Left ventricle myocardium inferior (tissue), 1 donor: ENCODE measurements around the gene DOCK4. TPM values are rescaled to one million over a fixed set of nuclear protein-coding genes. Genes with fewer than 3 reads are reported as not detected.

Source experiments
- DNase-seq: peaks from one replicate; pipeline ENCODE4 v3.0.0-alpha.2; 2020
- H3K27ac ChIP-seq: fragments of 200-600 bp; replicated peaks from 2 replicates; pipeline ENCODE4 v1.8.0; 2021
- H3K27me3 ChIP-seq: fragments of 200-600 bp; 2 replicates; pipeline ENCODE4 v1.8.0; 2021; ENCODE audit warnings: low read depth
- H3K36me3 ChIP-seq: fragments of 200-600 bp; 2 replicates; pipeline ENCODE4 v1.8.0; 2021
- H3K4me1 ChIP-seq: fragments of 200-600 bp; 2 replicates; pipeline ENCODE4 v1.8.0; 2021
- H3K4me3 ChIP-seq: fragments of 200-600 bp; 2 replicates; pipeline ENCODE4 v1.8.0; 2021; ENCODE audit warnings: mild to moderate bottlenecking, moderate library complexity
- H3K9me3 ChIP-seq: fragments of 200-600 bp; replicated peaks from 2 replicates; pipeline ENCODE4 v1.8.0; 2021
- CTCF ChIP-seq: fragments of 200-600 bp; IDR thresholded peaks from 2 replicates; pipeline ENCODE4 v1.8.0; 2021; ENCODE audit warnings: antibody characterized with exemption, mild to moderate bottlenecking, borderline replicate concordance
- intact Hi-C: fragments of 100-400 bp; cut with micrococcal nuclease; formaldehyde crosslinking; loops from one replicate; pipeline ENCODE4 v1.11.0; 2022
- total RNA-seq: library from RNA; stranded (reverse); fragmentation: NEBNext Ultra II Directional; extraction: Animal tissue kit (Norgen Biotek cat#: 25700); gene quantifications from one replicate; pipeline ENCODE4 v1.2.1, GENCODE V29; 2021
- donor health status: DM: no; HTN: yes; CAD: no; lungs with severe emphysema.

The DOCK4 gene
- total RNA-seq, 1 donor from 2014 or later: 15.2 TPM

- H3K9me3 ChIP-seq: peaks cover 5% of the 10 kb centered on the region
- no peak for TF ChIP-seq CTCF
- no peaks in the 10 kb centered on the region for H3K36me3 ChIP-seq
- no peak for DNase-seq
- peaks cover 32% of the 10 kb centered on the region for H3K4me1 ChIP-seq
- no peak overlapping the region for H3K4me3 ChIP-seq
- H3K27ac ChIP-seq: peak overlapping the region; percentile 63
- intact Hi-C loops: no loop called here
- H3K27me3 ChIP-seq: no peaks in the 10 kb centered on the region
Observed at GRCh38 chr7:112174192-112174591, 32.0 kb downstream of the DOCK4 start.

GRCh38 chr7:112173568-112173905 lies 32.7 kb downstream of the DOCK4 start:
- no peaks in the 10 kb centered on the region for H3K27me3 ChIP-seq
- H3K4me1 ChIP-seq: peaks cover 28% of the 10 kb centered on the region
- peaks cover 5% of the 10 kb centered on the region for H3K9me3 ChIP-seq
- no peak overlapping the region for H3K4me3 ChIP-seq
- intact Hi-C loops: no loop called here
- TF ChIP-seq CTCF: no peak
- H3K36me3 ChIP-seq: no peaks in the 10 kb centered on the region
- no peak for DNase-seq
- H3K27ac ChIP-seq: peak overlapping the region; percentile 63

- Histone ChIP-seq H3K9me3 (peaks cover 5% of the 10 kb centered on the region), H3K4me3 (no peak overlapping the region), H3K36me3 (no peaks in the 10 kb centered on the region), H3K27ac (peak overlapping the region; percentile 63), H3K4me1 (peaks cover 26% of the 10 kb centered on the region), H3K27me3 (no peaks in the 10 kb centered on the region)
- no peak for TF ChIP-seq CTCF
- intact Hi-C loops: no loop called here
- DNase-seq: no peak
Observed at GRCh38 chr7:112172870-112173567, 33.2 kb downstream of the DOCK4 start.

- Histone ChIP-seq H3K27ac (no peak overlapping the region), H3K4me3 (no peak overlapping the region), H3K36me3 (no peaks in the 10 kb centered on the region), H3K27me3 (no peaks in the 10 kb centered on the region), H3K9me3 (peaks cover 5% of the 10 kb centered on the region), H3K4me1 (peaks cover 37% of the 10 kb centered on the region)
- DNase-seq: no peak
- intact Hi-C loops: no loop called here
- no peak for TF ChIP-seq CTCF
Observed at GRCh38 chr7:112171673-112172072, 34.5 kb downstream of the DOCK4 start.

- intact Hi-C loops: no loop called here
- no peak for TF ChIP-seq CTCF
- Histone ChIP-seq H3K27me3 (no peaks in the 10 kb centered on the region), H3K9me3 (peaks cover 5% of the 10 kb centered on the region), H3K36me3 (no peaks in the 10 kb centered on the region), H3K4me1 (peaks cover 44% of the 10 kb centered on the region), H3K4me3 (no peak overlapping the region), H3K27ac (no peak overlapping the region)
- DNase-seq: no peak
Observed at GRCh38 chr7:112168915-112169314, 37.3 kb downstream of the DOCK4 start.

GRCh38 chr7:112167147-112167546 lies 39.1 kb downstream of the DOCK4 start:
- Histone ChIP-seq H3K4me1 (peaks cover 43% of the 10 kb centered on the region), H3K36me3 (no peaks in the 10 kb centered on the region), H3K27me3 (no peaks in the 10 kb centered on the region), H3K9me3 (peaks cover 5% of the 10 kb centered on the region), H3K27ac (no peak overlapping the region), H3K4me3 (no peak overlapping the region)
- intact Hi-C loops: no loop called here
- no peak for TF ChIP-seq CTCF
- DNase-seq: no peak
